Parathyroid adenoma (tissue), 2 donors: Measurements from ENCODE around the gene TBC1D3B.
"Not testable (repeated sequence)": the region's sequence is repeated elsewhere in the genome, so short reads cannot be mapped to it uniquely, and the experiment has no call there.

Experiments
- H2AFZ ChIP-seq: fragments of 300-600 bp; sonication (generic); one replicate; pipeline ENCODE4 v1.7.0; 2017; ENCODE audit warnings: antibody characterized with exemption, mild to moderate bottlenecking
- H3K27ac ChIP-seq: fragments of 300-600 bp; sonication (generic); one replicate; pipeline ENCODE4 v1.7.0; 2017
- H3K27me3 ChIP-seq: fragments of 300-600 bp; sonication (generic); one replicate; pipeline ENCODE4 v1.7.0; 2017; ENCODE audit warnings: low read length; ENCODE audit not compliant: control insufficient read depth, insufficient read depth
- H3K36me3 ChIP-seq: fragments of 300-600 bp; sonication (generic); one replicate; pipeline ENCODE4 v1.7.0; 2017; ENCODE audit warnings: low read length; ENCODE audit not compliant: control insufficient read depth, insufficient read depth
- H3K4me1 ChIP-seq: fragments of 300-600 bp; sonication (generic); one replicate; pipeline ENCODE4 v1.7.0; 2017; ENCODE audit warnings: control low read depth
- H3K4me2 ChIP-seq: fragments of 300-600 bp; sonication (generic); one replicate; pipeline ENCODE4 v1.7.0; 2017; ENCODE audit warnings: low read length
- H3K4me3 ChIP-seq: fragments of 300-600 bp; sonication (generic); one replicate; pipeline ENCODE4 v1.7.0; 2017; ENCODE audit warnings: low read depth, low read length
- H3K79me2 ChIP-seq: fragments of 300-600 bp; sonication (generic); one replicate; pipeline ENCODE4 v1.7.0; 2017; ENCODE audit warnings: control low read depth
- H3K9ac ChIP-seq: fragments of 300-600 bp; sonication (generic); one replicate; pipeline ENCODE4 v1.7.0; 2017; ENCODE audit warnings: mild to moderate bottlenecking
- H3K9me3 ChIP-seq: fragments of 300-600 bp; sonication (generic); one replicate; pipeline ENCODE4 v1.7.0; 2017; ENCODE audit warnings: low read length; ENCODE audit not compliant: control insufficient read depth
- CTCF ChIP-seq: fragments of 300-600 bp; sonication (generic); IDR thresholded peaks from one replicate; pipeline ENCODE4 v1.7.0; 2017; ENCODE audit warnings: antibody characterized with exemption, mild to moderate bottlenecking
- donor health status: primary hyperparathyroidism.

TBC1D3B gene

DNA sequence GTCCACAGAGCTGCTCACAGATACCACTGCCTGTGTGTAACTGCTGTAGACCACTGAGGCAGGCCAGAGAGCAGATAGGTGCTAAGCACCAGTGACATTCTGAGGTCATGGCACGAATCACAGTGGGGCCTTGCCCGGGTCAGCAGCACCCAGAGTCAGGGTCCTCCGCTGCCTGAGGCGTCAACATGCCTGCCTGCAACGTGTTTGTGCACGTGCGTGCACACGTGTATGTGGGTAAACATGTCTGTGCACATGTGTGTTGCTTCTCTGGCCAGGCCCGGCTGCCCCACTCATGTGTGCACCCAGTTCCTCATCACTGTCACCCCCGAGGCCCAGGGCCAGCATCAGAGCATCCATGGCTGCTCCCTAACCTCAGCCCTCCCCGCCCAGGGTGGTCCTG, at the start of gene TBC1D3B:
Gene TBC1D3B, minus strand, starts transcription at position 101 of the 400 bp plus-strand sequence. CDS start 1,586 bp downstream, outside the sequence.
- H3K36me3 ChIP-seq, H3K9me3 ChIP-seq, H2AFZ ChIP-seq, H3K4me2 ChIP-seq, H3K27me3 ChIP-seq, H3K4me3 ChIP-seq, H3K4me1 ChIP-seq, H3K79me2 ChIP-seq, H3K9ac ChIP-seq, H3K27ac ChIP-seq: not testable (repeated sequence)

DNA sequence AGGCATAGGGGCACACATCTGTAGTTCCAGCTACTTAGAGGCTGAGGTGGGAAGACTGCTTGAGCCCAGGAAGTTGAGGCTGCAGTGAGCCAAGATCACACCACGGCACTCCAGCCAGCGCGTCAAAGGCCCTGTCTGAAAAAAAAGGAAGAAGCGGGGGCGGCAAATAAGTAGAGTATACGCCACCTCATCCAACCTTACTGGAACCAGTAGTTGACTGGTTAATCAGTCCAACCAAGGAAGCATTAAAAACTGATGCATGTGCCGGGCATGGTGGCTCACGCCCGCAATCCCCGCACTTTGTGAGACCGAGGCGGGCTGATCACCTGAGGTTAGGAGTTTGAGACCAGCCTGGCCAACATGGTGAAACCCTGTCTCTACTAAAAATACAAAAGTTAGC, 46.5 kb upstream of the TBC1D3B start:
- H3K9me3 ChIP-seq, H3K27ac ChIP-seq, H3K4me3 ChIP-seq, H3K36me3 ChIP-seq, H3K4me2 ChIP-seq, H3K9ac ChIP-seq, H2AFZ ChIP-seq, H3K27me3 ChIP-seq, H3K79me2 ChIP-seq, H3K4me1 ChIP-seq: not testable (repeated sequence)

- not testable (repeated sequence) for H3K27me3 ChIP-seq, H3K79me2 ChIP-seq, H3K4me3 ChIP-seq, H3K9me3 ChIP-seq, H3K4me1 ChIP-seq, H3K27ac ChIP-seq, H3K9ac ChIP-seq, H3K36me3 ChIP-seq, H2AFZ ChIP-seq, H3K4me2 ChIP-seq
Measured at GRCh38 chr17:36221581-36222100, 45.2 kb upstream of the TBC1D3B start.

DNA sequence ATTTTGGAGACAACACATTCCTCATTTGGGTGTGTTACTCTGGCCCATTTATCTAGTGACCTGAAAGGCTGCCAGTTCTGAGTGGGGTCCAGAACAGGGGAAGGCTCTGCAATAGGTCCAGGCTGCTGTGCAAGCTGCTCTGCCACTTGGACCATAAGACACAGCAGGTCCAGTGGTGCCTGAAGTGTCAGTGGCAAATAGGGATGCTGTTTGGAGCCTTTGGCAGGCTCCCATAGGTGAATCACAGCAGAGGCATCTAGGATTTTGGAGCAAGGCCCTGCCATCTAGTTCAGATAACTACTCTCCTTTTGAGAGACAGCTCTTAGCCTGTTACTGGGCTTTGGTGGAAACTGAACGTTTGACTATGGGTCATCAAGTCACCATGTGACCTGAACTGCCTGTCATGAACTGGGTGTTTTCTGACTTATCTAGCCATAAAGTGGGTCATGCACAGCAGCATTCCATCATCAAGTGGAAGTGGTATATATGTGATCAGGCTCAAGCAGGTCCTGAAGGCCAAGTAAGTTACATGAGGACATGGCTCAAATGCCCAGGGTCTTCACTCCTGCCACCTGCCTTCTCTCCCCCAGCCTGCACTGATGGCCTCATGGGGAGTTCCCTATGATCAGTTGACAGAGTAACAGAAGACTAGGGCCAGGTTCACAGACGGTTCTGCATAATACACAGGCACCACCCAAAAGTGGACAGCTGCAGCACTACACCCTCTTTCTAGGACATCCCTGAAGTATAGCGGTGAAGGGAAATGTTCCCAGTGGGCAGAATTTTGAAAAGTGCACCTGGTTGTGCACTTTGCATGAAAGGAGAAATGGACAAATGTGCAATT, 44.5 kb upstream of the TBC1D3B start:
- not testable (repeated sequence) for H3K27ac ChIP-seq, H3K27me3 ChIP-seq, H3K4me1 ChIP-seq, H2AFZ ChIP-seq, H3K9me3 ChIP-seq, H3K79me2 ChIP-seq, H3K4me3 ChIP-seq, H3K36me3 ChIP-seq, H3K4me2 ChIP-seq, H3K9ac ChIP-seq

DNA sequence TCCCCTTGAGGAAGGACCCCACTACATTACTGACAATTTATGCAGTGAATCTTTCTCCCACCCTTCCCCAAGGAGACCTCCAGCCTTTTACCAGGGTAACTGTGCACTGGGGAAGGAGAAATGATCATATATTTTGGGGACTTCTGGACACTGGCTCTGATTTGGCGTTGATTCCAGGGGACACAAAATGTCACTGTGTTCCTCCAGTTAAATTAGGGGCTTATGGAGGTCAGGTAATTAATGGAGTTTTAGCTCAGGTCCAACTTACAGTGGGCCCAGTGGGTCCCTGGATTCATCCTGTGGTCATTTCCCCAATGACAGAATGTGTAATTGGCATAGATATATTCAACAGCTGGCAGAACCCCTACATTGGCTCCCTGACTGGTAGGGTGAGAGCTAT, 43.1 kb upstream of the TBC1D3B start:
- H2AFZ ChIP-seq, H3K9ac ChIP-seq, H3K36me3 ChIP-seq, H3K79me2 ChIP-seq, H3K4me3 ChIP-seq, H3K27ac ChIP-seq, H3K4me1 ChIP-seq, H3K27me3 ChIP-seq, H3K9me3 ChIP-seq, H3K4me2 ChIP-seq: not testable (repeated sequence)

GRCh38 chr17:36215406-36216308, 39.2 kb upstream of the TBC1D3B start:
- H3K36me3 ChIP-seq, H3K79me2 ChIP-seq, H2AFZ ChIP-seq, H3K27me3 ChIP-seq, H3K4me2 ChIP-seq, H3K27ac ChIP-seq, H3K9me3 ChIP-seq, H3K4me3 ChIP-seq, H3K4me1 ChIP-seq, H3K9ac ChIP-seq: not testable (repeated sequence)

- H3K27me3 ChIP-seq = no peaks in the 10 kb centered on the region
- no peak overlapping the region for H3K4me2 ChIP-seq
- no peak overlapping the region for H3K9ac ChIP-seq
- no peak overlapping the region for H3K27ac ChIP-seq
- TF ChIP-seq CTCF = no peak
- H3K9me3 ChIP-seq = no peaks in the 10 kb centered on the region
- no peaks in the 10 kb centered on the region for H3K4me1 ChIP-seq
- H3K79me2 ChIP-seq = no peaks in the 10 kb centered on the region
- H3K4me3 ChIP-seq = no peak overlapping the region
- no peaks in the 10 kb centered on the region for H3K36me3 ChIP-seq
- no peak overlapping the region for H2AFZ ChIP-seq
Measured at GRCh38 chr17:36214918-36215317, 38.5 kb upstream of the TBC1D3B start.
